ENCODE results near the gene MACROD1.

The MACROD1 gene

DNA sequence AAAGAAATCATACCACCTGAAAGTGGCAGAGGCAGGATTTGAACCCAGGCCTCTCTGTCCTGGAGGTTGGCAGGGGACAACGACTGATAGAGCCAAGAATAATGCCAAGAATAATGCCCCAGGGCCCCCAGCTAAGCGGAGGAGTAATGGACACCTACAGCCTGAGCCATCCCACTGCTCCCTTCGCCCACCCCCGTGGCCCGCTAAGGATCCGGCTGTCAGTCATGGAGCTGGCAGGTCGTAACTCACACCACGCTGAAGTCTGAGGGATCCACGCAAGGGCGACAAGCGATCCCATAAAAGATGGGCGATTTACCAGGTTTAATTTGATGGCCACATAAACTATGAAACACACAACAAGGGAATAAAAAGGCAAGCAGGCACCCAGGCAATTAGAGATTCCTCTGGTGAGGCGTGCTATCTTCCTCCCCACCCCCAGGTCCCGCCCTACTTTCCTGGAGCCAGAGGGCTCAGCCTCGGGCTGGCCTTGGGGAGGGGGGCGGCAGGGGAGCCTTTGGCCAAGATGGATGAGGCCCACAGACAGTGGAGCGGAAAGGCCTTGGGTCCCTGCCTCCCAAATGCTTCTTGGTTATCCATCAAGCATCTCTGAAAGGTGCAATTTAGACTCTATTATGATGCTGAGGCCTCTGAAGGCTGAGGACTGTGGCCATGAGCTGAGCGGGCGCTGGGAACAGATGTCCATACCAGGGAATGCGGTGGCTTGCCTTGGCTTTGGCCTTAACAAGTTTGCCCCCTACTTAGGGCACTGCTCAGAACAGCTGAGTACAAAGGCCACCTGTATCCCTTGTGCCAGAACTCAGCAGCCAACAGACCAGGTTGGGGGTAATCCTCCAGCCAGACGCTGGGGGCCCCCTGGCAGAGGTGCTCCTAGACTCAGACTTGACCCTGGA lies 55.2 kb downstream of the MACROD1 start:
- DNase-seq (ENCODE audit: low read depth) = no peak

DNA sequence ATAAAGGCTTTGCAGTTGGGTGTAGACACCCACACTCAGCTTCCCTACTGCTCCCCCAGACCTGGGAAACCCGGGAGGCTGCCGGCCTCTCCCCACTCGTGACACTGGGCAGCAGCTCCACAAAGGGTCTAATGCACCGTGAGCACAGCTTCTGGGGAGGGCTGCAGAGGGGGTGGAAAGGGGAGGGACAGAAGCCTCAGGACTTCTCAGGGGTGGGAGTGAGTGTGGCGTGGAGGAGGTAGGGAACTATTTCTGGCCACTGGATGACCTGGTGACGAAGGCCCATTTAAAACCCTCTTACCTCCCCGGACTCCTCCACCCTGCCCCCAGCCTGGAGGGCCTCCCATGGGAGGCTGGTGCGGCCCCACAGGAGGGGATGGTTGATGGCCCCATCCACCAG lies 56.6 kb downstream of the MACROD1 start:
- no peak for DNase-seq (ENCODE audit: low read depth)

DNA sequence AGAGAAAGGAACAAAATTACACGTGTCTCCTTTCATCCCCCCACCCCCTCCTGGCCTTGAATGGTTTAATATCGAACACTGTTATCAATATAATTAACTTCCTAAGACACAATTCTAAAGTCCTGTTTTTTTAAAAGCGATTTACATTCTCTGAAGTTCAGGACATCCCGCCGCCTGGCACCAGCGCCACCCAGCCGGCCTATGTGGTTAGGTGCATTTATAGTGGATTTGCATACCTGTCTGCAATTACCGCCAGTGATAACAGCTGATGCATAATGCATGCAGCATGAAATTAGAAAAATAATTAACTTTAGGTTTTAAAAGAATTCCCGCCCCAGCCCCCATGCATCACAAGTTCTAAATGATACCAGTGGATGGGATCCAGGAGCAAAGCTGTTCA lies 58.6 kb downstream of the MACROD1 start:
- no peak for DNase-seq (ENCODE audit: low read depth)

DNA sequence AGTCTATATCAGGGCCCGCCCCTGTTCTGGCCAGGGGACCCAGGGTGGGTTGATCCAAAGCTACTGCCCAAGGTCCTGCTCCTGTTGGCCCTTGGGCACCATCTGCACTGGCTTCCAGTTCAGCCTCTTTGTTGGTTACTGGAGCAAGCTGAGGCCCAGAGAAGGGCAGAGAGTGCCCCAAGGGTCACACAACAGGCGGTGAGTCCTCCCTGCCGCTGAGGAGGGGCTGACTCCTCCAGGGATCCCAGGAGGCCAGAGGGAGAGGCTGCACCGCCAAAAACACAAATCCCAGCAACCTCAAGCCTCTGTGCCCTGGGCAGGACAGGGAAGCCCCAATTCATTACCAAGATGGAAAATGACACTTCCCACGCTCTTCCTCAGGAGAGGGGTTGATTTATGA lies 61.3 kb downstream of the MACROD1 start:
- DNase-seq (ENCODE audit: low read depth) = no peak

DNA sequence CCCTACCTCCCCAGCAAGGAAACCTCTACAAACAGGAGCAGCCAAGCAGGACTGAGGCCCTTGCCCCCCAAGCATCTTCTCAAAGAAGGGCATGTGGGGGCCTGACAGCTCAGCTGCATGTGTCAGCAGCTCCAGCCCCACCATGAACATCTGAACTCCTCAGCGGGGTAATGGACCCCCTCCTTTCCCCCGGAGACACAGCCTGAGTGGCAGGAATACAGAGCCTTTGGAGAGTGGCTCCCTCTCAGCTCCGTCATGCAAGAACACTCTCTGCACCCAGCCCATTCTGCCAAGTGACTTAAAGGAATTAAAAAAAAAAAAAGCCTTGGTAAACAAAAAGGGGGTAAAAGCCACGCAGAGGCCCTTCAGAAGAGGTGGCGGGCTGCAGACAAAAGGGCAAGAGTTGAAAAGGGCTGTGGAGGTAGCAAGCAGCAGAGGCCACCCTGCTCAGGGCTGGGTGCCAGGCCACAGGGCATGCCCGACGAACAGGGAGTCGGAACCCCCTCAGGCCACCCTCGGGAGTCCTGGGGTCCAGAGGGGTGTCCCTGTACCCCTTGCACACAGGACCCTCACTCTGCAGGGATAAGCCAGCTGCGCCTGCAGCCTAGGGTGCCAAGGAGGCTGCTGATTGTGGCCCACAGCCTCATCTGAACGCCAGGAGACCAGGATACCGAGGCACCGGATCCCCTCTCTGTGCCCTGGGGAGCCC lies 62.5 kb downstream of the MACROD1 start:
- no peak for DNase-seq (ENCODE audit: low read depth)

DNA sequence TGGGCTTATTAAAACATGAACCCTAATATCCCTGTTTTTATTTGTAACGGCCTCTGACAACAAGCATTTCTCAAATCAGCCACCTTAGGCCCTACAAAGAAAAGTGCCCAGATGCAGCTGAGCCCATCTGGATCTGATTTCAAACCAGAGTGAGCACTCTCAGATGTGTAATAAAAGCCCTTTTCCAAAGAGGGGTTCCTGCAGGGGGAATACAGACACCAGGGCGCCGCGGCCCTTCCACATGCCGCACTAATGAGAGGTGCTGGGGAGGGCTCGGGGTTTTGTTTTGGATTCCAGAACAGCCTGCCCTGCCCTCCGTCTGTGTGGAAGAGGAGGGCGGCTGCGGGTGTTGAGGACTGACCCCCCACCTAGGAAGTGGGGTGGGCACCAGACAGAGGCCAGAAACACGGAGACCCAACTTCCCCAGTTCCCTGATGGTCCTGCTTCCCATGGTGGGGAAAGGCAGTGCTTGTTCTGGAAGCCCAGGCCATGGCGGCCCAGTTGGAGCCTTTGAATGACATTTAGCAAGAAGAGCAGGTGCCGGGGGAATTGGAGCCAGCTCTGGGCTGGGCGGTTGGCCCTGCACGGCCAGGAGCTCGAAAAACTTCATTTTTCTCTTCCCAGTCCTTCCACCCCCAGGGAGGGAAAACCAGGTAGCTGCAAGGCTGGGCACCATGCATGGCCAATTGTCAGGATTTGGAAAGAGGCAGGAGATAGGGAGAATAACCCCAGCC lies 63.7 kb downstream of the MACROD1 start:
- DNase-seq (ENCODE audit: low read depth) = no peak

DNA sequence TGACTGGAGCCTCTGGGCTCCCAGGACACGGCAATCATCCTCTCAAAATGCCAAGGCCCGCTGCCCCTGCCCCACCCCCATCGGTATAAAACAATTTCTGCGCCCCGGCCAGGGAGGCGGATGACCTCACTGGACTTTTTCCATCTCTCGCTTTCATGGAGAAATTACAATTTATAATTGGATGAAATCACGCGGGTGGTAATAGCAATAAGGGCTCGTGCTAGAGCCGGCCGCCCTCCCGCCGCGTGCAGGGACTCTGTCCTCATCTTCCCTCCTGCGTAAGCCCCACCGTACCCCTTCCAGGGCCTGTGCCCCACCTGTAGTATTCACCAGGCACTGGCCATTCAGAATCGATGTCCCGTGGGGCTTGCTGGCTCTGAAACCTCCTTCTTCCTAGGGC lies 64.5 kb downstream of the MACROD1 start:
- DNase-seq (ENCODE audit: low read depth) = no peak

DNA sequence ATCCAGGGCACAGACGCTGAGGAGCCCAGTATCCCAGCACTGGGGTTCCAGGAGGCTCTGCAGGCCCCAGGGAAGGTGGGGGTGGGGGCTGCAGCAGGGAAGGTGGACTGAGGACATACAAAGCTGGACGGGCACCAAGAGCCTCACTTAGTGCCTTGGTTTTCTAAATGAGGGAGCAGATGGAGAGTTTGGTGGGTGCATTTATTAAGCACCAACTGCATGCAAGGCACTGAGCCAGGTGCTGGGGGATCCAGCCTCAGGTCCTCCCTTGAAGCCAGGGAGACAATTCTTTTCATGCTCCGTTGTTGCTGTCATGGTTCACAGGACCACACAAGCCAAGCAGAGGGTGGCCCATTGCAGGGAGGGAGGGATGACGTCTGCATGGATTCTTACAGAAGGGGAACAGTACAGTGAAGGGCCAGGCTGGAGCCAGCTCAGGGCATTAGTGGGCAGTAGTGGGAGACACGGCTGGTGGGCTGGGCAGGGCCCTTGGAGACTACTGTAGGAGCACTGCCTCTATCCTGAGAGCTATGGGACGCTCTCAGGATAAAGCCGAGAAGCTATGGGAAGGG lies 65.0 kb downstream of the MACROD1 start:
- DNase-seq (ENCODE audit: low read depth) = no peak

DNA sequence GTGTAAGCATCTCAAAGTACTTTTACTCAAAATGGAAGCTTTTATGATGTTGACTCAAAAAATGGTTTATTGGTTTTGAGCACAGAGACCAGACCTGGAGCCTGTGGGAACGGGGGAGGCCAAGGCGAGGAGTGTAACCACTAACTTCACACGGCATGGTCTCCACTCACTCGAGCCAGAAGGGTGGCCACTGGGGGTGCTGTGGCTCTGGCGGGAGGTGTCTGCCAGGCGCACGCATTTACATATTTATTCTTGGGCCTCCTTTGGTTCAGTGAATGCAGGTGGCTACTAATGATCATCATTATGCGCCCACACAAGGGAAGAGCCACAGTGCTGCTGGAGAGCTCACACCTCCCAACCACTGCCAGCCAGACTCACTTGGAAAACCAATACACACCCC lies 65.6 kb downstream of the MACROD1 start:
- DNase-seq (ENCODE audit: low read depth) = no peak

DNA sequence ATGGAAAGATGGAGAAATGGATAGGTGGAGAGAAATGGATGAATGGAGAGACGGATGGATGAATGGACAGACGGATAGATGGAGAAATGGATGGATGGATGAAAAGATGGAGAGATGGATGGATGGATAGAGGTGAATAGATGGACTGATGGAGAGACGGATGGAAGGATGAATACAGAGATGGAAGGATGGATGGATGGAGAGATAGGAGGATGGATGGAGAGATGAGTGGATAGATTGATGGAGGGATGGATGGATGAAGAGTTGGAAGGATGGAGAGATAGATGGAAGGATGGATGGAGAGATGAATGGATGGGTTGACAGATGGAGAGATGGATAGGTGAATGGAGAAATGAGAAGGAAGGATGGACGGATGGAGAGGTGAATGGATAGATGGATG lies 66.5 kb downstream of the MACROD1 start:
- DNase-seq (ENCODE audit: low read depth) = no peak

DNA sequence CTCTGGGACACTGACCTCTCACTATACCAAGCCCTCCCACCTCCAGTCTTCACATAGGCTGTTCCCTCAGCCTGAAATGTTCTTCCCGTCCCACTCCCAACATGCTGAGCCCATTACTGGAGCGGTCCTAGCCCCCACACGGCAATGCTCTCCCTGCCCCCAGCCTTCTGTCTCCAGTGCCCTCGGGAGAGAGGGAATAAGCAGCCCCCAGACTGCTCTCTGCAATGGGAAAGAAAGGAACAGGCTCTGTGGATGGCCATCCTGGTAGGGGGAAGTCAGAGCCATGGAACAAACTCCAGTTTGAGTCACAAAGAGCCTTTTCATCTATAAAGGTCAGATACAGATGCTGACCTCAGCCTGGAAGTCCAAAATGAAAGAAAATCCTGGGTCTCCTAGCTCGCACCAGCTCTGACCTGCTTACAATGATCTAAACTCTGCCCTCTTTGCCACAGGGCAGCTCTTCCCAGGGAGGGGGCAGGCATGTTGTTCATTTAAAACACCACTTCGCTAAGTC lies 67.5 kb downstream of the MACROD1 start:
- no peak for DNase-seq (ENCODE audit: low read depth)

DNA sequence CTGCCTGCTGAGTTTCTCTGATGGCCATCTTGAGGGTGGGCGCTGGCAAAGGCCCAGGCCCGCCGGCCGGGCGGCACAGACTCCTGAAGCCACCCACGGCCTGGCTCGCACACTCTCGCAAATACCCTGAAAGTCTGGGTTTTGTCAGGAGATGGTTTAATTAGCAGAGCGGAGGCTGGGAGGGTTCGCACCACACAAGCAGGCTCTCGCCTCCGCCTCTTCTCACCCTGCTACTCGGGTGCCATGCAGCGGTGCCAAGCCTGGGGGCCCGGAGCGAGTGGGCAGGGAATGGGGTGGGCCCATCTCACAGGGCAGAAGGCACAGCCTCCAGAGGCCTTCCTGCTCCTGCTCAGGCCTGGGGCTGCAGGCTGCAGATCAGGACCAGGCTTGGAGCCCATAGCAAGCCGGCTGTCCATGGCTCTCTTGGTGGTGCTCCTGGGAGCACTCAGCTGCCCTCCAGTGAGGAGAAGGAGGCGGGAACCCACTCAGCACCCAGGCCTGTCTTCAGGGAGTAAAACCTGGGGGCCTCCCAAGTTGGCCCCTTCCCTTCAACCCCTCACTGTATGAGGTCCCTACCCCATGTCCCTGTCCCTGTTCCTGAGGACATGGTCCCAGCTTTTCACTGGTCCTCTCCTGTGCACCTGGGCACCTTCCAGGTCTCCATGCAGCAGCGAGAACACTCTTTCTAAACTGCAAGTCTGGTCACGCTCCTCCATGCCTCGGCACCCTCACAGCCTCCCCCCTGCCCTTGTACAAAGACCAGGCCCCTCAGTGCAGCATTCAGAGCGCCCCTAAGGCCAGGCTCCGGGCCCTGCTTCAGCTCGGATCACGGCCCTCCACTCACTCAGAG lies 68.2 kb downstream of the MACROD1 start:
- DNase-seq (ENCODE audit: low read depth) = no peak

DNA sequence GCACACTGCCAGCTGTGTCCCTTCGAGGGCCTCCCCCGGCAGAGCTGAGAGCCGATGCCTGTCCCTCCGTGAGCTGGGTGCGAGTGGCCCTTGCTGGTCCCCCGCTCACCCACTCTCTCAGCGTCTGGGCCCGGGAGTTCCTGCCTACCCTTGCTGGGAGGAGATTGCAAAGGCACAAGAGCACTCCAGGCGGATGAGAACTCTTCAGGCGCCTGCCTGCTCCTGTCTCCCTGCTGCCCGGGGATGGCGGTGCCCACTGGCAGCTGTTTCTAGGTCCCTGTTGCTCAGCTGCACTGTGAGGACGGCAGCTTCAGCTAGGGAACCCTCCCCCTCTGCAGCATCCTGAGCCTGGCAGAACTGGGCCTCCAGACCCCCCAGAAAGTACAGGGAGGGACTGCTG lies 69.1 kb downstream of the MACROD1 start:
- no peak for DNase-seq (ENCODE audit: low read depth)

DNA sequence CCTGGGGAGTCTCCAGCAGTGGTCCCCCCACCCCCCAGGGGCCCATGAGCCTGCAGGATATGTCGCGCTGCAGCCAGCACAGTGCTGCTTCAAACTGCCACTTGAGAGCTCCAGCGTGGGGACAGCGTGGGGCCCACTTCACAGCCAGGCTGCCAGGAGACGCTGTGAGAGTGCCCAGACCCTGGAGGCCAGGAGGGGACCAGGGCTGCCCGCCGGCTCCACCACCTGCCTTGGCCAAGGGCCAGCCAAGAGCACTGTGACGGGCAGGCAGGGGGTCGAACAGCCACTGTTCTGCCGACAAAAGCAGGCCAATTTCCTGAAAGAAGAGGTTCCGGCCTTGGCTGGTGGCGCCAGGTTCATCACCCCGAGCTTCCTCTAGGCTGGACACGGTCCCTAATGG lies 70.0 kb downstream of the MACROD1 start:
- DNase-seq (ENCODE audit: low read depth) = no peak

DNA sequence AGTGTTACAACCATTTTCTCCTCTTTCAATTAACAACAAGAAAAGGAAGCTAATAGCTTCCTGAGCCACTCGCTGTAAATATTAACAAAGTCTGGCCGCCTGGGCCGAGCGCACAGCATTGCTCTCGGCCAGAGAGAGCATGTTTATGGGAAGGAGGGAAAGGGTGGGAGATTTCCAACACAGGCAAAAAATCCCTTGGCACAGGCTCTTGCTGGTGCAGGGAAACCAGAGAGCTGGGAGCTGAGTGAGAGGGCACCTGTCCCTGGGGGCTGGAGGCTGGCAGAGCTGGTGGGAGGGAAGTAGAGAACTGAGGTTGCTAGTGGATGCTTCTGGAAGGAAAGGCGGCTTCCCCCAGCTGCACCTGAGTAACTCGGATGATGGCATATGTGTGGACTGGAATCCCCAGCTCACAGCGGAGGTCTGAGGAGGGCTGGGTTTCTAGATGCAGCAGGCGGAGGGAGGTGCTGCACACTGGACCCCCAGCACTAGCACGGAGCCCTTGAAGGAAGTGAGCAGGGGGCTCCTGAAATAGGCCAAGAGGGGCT lies 70.6 kb downstream of the MACROD1 start:
- DNase-seq (ENCODE audit: low read depth) = no peak

DNA sequence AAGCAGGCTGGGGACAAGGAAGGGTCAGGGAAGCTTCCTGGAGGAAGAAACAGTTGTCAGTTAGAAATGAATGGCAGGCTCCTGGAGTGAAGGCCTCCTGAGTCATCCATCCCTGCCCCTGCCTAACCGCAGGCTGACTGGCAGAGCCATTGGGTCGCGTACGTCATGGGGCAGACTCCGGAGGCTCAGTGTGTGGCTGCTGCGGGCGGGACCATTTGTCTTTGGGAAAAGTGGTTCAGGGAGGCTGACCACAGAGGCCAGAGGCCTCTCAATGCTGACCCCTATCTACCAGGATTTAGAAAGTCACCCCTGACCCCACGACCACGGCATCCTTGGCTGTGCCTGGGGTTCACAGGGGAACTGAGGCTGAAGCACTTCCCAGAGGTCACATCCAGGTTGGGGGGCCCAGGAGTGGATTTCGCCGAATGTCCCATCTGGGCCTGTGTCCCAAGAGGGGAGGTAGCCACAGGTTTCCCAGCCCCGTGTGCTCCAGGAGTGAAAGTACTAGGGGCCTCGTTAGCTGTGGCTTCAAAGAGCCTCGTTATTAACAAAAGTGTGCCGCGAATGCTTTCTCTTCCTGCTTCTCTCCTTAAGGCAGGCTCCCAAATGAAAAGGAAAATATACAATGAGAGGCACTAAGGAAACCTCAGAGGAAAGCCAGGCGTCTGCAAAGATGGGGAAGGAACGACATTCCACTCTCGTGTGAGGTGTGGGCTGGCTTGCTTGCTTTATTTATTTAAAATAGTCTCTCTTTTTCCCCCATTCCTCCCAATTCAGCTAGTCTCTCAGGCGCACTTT lies 71.3 kb downstream of the MACROD1 start:
- no peak for DNase-seq (ENCODE audit: low read depth)

DNA sequence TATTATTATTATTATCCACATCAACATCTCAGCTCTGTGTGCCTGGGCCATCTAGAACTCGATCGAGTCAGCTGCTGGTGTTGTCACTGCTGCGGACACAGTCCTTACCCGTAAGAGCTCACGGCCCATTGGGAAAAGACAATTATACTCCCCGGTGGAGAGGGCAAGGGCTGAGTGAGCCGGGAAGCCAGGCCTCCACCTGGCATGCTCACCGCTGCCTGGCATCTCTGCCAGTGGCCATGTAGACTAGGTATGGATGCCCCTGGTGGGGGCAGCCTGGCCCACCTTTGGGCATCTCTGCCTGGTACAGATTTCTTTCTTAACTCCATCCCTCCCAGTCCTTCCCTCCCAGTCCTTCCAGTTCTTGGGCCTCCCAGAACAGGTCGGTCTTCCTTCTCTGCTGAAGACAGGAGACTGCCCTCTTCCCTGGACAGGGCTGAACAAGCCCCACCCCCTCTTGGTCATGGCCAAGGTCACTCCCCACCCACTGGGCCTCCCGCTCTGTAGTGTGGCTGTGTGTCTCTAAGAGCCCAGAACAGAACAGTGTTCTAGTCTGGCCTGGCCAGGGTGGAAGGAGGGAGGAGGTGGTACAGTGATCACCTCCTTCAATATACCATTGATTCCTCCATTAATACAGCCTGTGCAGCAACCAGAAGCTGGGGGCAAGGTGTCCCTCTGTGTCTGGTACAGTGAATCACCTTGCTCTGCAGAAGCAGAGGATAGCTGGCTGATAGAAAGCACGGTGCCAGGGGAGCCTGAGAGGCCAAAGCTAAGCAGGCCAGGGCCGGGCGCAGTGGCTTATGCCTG lies 72.5 kb downstream of the MACROD1 start:
- no peak for DNase-seq (ENCODE audit: low read depth)

DNA sequence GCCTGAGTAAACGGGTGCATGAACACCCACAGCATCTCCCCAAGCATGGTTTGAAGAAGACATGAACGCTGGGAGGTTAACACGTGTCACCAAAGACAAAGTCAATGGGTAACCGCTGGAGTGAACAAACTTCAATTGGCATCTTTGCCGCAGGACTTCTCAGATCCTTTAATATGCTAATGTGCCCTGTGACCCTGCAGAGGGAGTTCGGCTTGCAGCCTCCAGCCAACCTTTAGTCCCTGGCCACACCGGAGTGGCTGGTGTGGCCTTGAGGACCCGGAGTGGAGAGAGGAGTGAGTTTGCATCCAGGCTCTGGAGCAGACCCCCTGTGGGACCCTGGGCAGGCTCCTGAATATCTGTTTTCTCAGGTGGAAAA lies 73.2 kb downstream of the MACROD1 start:
- no peak for DNase-seq (ENCODE audit: low read depth)

DNA sequence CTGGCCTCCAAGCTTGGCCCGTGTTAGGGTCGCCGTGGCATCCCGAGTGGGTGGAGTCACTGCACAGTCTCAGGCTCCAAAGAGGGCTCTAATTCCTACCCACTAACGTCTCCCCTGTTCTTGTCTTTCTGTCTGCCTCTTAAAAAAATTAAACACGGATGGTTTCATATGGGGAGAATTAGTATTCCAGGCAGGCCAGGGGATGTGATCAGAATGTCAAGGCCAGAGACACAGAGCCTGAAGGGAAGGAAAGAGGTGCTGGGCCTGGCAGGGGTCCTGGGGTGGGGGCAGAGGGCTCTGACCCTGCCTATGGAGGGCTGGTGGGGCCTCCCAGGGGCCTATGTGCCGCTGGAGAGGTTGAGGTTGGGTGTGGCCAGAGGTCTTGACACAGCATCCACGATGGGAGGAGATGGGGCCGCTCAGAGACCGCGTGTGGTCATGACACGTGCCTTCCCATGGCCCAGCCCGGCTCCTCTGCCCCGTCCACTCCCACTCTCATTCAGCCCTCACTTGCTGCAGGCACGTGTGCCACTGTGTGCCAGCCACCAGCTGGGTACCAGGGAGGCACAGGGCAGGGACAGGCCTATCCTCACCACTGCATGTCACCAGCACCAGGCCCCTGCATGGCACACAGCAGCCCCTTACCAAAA lies 73.7 kb downstream of the MACROD1 start:
- DNase-seq (ENCODE audit: low read depth) = no peak
